NOMO-1 treated with DMSO at 0.1 percent for 48 hours (cell line): ENCODE measurements around the gene DDC.
"Not testable (repeated sequence)": the region's sequence is repeated elsewhere in the genome, so short reads cannot be mapped to it uniquely, and the experiment has no call there.

Experiments
- DNase-seq: peaks from one replicate; lab custom pipeline; 2025; ENCODE audit not compliant: unreplicated experiment; lab: John Stamatoyannopoulos, UW

The DDC gene

DNA sequence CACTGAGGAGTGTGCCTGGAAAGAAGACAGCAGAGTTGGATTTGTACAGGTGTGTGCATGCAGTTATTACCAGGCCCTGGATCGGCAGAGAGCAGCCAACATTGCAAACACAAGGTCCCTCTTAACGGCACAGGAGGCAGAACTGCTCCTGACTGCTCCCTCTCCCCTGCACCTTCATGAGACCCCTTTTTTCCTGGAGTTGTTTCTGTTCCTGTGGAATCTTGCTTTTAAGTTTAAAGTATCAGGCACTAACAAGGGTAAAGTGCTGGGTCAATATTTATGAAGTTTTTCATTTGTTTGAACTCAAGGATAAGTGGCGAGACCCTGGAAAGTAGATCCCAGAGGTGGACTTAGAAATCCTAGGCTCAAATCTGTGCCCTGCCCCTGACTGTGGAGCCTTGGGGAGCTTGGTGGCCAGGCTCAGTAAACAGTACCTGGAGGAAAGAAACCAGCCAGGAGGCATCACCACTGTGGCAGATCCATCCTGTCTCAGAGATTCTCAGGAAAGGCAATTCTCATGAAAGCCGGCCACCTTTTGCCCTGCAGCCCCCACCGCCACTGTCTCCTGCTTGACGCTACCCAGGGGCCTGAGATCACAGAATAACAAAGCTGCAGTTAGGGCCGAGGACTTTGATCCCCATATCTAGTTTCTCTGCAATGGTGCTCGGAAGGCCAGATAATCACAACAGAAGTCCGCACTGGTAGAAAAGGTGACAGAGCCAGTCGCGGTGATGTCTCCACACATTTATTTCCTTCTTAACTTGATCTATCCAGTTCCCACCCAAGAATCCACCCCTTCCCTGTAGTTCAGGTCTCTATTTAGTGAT is 36.7 kb downstream of the DDC start:
- DNase-seq, result no peak

GRCh38 chr7:50519350-50519749 is 45.9 kb downstream of the DDC start:
- DNase-seq, result not testable (repeated sequence)

- DNase-seq, result no peak
Observed at GRCh38 chr7:50513166-50513871, 51.9 kb downstream of the DDC start.

DNA sequence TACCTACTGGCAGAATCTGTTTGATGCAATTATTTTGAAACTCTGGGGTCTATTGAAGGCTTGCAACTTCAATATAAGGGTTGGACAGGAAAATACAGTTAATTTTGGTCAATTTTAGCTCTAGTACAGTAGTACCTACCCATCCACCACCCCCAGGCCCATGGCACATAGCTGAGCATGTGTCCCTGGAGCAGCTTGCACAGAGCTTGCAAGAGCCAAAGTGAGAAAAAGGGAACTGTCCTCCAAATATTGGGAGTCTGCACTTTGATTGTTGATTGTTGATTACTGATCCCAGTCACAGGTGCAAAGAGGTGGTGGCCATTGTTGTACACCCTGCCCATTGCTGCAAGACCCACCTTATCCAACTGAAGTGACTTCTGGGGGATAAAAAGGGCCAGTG is 52.8 kb downstream of the DDC start:
- DNase-seq, result no peak

DNA sequence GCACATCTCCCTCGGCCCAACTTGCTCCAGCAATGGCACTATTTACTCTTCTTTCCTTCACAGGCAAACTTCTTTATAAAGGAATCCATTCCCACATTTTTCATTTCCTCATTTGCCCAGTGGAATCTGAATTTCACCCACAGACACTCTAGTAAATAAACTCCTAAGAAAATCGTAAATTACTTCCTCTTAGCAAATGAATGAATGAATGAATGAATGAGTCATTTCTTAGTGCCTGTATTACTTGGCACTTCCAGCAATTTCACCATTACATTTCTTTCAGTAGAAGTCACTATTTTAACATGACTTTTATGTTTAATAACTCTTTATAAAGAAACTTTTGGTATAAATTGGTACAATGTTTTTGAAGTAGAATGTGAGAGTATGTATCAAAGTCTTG is 55.7 kb downstream of the DDC start:
- no peak for DNase-seq

GRCh38 chr7:50508471-50508943 is 56.7 kb downstream of the DDC start:
- DNase-seq, result no peak

DNA sequence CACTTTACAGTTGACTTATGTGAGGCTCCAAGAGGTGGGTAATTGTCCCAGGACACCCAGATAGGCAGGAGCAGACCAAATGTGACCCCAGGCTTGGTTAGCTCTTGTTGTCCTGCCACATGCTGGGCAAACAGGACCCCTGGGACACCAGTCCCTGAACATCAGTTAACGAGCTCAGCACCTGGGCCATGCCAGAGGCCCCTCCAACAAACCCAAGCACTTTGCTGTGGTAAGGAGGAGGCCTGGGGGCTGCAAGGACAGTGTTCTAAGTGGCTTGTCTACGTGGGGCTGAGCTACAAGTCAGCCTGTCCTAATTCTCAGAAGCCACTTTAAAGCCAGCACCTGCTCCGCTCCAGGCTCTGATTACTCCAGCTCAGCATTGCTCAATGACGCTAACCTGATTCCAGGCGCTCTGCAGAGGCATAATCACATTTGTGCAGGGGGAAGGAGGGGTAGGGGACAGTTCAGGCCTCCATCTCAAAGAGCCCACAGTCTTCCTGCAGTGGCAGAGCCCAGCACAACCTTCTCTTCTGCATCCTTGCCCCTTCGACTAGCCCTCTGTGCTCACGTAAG is 57.2 kb downstream of the DDC start:
- no peak for DNase-seq

- no peak for DNase-seq
Observed at GRCh38 chr7:50505553-50506210, 59.5 kb downstream of the DDC start.

GRCh38 chr7:50504646-50505546 is 60.3 kb downstream of the DDC start:
- DNase-seq, result no peak

DNA sequence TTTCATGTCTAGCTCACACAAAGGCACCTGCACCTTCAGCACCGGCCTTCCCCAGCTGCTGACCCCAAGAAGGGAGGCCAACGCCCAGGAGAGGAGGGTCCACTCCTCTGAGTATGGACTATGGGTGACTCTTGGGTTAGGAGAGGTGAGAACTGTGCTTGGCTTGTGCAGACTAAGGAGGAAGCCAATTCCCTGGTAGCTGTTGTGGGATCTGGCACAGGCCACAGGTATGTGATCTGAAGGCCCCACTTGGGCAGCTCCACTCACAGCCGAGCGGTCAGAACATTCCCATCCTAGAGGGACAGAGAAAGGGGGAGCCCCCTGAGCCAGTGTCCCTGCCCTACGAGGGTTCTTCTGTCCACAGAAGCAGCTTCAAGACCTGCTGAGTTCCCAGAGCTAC is 62.3 kb downstream of the DDC start:
- no peak for DNase-seq

- DNase-seq, result no peak
Observed at GRCh38 chr7:50502001-50502684, 63.1 kb downstream of the DDC start.

DNA sequence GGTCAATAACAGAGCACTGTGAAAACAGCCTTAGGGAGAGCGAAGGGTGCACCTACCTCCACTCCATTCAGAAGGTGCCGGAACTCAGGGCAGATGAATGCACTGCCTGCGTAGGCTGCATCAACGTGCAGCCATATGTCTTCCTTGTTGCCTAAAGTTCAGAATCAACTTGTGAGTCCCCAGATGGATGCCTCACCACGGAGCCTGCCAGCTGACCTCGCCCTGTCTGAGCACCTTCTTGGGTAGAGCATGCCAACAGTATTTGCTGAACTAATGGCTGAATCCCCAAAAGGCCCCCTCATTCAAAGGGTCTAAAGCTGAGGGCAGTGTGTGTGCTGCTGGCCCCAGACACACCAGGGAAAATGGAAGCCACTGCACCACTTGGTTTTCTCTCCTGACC is 66.1 kb downstream of the DDC start:
- no peak for DNase-seq

GRCh38 chr7:50497968-50498367 is 67.2 kb downstream of the DDC start:
- DNase-seq, result no peak

- no peak for DNase-seq
Observed at GRCh38 chr7:50497068-50497642, 68.0 kb downstream of the DDC start.

DNA sequence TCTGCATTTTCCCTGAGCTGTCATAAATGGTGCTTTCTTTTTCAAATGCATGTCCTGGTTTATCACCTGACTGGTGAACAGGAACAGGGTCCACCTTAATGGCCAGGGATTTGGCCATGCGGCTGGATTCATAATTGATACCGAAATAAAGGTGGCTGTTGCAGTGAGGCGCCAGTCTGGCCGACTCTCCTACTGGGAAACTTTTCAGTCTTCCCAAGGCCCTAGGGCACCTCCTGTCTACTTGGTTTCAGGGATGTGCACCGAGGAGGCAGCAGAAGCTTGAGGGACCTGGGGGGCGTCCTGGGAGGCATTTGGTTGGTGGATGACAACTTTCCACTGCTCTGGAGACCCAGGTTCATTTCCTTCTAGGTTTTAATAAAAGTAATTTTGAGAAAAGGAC is 68.6 kb downstream of the DDC start:
- no peak for DNase-seq

DNA sequence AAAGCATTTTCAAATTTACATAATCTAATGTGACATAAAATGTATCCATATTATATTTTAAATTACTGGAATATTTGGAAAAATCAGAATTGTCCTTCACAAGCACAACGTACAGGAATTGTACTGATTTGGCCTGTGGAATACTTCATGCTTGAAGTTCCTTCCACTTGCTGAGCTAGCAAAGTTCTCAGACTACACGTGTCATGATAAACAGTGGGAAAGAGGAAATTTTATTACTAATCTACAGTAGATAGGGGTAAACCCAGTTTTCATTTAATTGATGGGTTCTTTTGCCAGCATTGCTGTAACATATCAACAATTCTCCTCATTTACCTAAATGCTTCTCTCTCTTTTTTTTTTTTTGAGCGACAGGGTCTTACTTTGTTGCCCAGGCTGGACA is 69.5 kb downstream of the DDC start:
- DNase-seq, result no peak

DNA sequence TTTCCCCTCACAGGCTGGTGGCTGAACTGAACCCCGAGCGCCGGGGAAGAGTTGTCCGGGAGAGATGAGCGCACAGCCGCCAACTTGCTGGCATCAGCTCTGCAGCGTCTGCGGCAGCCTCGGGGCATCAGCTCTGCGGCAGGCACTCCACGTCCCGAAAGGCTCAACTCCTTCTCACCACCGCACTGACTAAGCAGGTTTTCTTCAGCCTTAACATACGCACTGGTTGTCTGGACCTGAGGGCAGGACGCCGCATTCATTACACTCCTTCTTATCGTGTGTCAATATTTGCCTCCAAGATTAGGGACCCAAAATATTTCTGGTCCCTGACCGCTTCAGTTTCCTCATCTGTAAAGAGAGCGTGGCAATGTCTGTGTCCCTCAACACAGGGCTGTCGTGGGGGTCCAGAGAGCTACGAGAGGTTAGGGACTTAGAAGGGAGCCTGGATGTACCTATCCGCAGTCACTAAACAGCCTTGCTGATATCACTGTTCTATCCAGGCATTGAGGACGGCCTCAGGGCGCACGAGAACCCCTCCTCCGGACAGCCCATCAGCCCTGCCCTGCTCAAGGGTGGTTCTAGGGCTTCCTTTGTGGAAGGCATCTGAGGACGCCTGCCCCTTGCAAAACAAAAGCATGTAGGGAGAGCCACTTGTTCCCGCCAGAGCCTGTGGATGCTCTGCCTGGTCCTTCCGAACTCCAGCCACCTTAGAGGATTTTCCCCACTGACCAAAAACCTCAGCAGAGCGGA is 72.3 kb downstream of the DDC start:
- DNase-seq, result no peak

DNA sequence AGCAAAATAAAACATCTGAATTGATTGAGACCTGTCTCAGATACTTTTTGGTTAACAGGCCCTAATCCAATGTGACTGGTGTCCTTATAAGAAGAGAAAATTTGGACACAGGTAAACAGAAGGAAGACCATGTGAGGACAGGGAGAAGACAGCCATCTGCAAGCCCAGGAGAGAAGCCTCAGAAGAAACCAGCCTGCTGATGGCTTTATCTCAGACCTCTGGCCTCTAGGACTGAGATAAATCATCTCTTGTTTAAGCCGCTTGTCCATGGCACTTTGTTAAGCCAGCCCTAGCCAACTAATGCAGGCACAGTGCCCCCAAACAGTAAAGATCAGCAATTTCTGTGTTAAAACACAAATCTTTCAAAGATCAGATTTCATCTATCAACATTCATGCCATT is 73.3 kb downstream of the DDC start:
- no peak for DNase-seq

DNA sequence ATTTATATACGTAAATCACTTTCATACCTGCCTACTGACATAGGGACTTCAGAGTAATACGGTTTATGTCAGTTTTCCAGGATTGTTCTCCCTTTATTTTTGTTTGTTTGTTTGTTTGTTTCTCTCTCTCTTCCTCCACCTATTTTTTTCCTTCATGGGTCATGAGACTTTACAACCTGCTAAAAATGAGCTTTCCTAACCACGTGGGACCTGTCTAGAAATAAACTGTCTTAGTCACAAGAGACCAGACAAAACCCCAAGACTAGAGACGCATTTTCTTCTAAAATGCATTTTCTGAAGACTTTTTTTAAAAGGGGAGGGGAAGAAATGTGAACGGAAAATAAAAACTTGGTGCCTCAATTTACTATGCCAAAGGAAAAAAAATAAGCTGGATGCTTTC is 74.0 kb downstream of the DDC start:
- DNase-seq, result no peak
